ENCODE data around the gene NDUFV2. TPM values are rescaled to one million over a fixed set of nuclear protein-coding genes. Genes with fewer than 3 reads are reported as not detected.

The NDUFV2 gene
- total RNA-seq, 1 donor from 2014 or later: 69.0 TPM

GRCh38 chr18:9096007-9096371 lies 6.5 kb upstream of the NDUFV2 start:
- DNase-seq (ENCODE audit: low read depth) (no peak), FAIRE-seq (no peak)
- Histone ChIP-seq H3K27me3 (ENCODE audit: control insufficient read depth, insufficient read depth, low read length) (no peaks in the 10 kb centered on the region), H3K4me3 (ENCODE audit: low read depth, low read length) (no peak overlapping the region), H3K36me3 (ENCODE audit: control insufficient read depth, insufficient read depth, low read length) (no peaks in the 10 kb centered on the region)
- TF ChIP-seq CTCF (IDR thresholded peaks at IDR 0.05; ENCODE audit: insufficient read depth, low read length, severe bottlenecking): no peak

- TF ChIP-seq CTCF (IDR thresholded peaks at IDR 0.05; ENCODE audit: insufficient read depth, low read length, severe bottlenecking): no peak
- Histone ChIP-seq H3K27me3 (ENCODE audit: control insufficient read depth, insufficient read depth, low read length) (no peaks in the 10 kb centered on the region), H3K4me3 (ENCODE audit: low read depth, low read length) (no peak overlapping the region), H3K36me3 (ENCODE audit: control insufficient read depth, insufficient read depth, low read length) (no peaks in the 10 kb centered on the region)
- no peak for FAIRE-seq
- no peak for DNase-seq (ENCODE audit: low read depth)
Observed at GRCh38 chr18:9096685-9097084, 5.8 kb upstream of the NDUFV2 start.

GRCh38 chr18:9097349-9097748 lies 5.2 kb upstream of the NDUFV2 start:
- no peaks in the 10 kb centered on the region for H3K27me3 ChIP-seq (ENCODE audit: control insufficient read depth, insufficient read depth, low read length)
- H3K36me3 ChIP-seq (ENCODE audit: control insufficient read depth, insufficient read depth, low read length): no peaks in the 10 kb centered on the region
- TF ChIP-seq CTCF (IDR thresholded peaks at IDR 0.05; ENCODE audit: insufficient read depth, low read length, severe bottlenecking): no peak
- no peak for FAIRE-seq
- H3K4me3 ChIP-seq (ENCODE audit: low read depth, low read length): no peak overlapping the region
- DNase-seq (ENCODE audit: low read depth): peak; percentile 86

GRCh38 chr18:9100796-9101195 lies 1.7 kb upstream of the NDUFV2 start:
- DNase-seq (ENCODE audit: low read depth): no peak
- H3K27me3 ChIP-seq (ENCODE audit: control insufficient read depth, insufficient read depth, low read length): no peaks in the 10 kb centered on the region

GRCh38 chr18:9101730-9102507 lies 580 bp upstream of the NDUFV2 start:
- DNase-seq (ENCODE audit: low read depth) (peak; percentile 80), FAIRE-seq (no peak)
- Histone ChIP-seq H3K27me3 (ENCODE audit: control insufficient read depth, insufficient read depth, low read length) (no peaks in the 10 kb centered on the region), H3K4me3 (ENCODE audit: low read depth, low read length) (peak overlapping the region; percentile 66), H3K36me3 (ENCODE audit: control insufficient read depth, insufficient read depth, low read length) (no peaks in the 10 kb centered on the region)
- no peak for TF ChIP-seq CTCF (IDR thresholded peaks at IDR 0.05; ENCODE audit: insufficient read depth, low read length, severe bottlenecking)

More at GRCh38 chr18:9100796-9101195, 1.7 kb upstream of the NDUFV2 start:
- FAIRE-seq: no peak
- no peaks in the 10 kb centered on the region for H3K36me3 ChIP-seq (ENCODE audit: control insufficient read depth, insufficient read depth, low read length)
- H3K4me3 ChIP-seq (ENCODE audit: low read depth, low read length): no peak overlapping the region
- TF ChIP-seq CTCF (IDR thresholded peaks at IDR 0.05; ENCODE audit: insufficient read depth, low read length, severe bottlenecking): no peak
